Fibroblast of lung (primary cell): ENCODE measurements around the gene PLA2G2C.

Experiments used
- CTCF ChIP-seq, 2 donors: IDR thresholded peaks in 1 of 2; conservative IDR thresholded peaks in 1 of 2; 1 replicate in 1 of 2; 2 replicates in 1 of 2; pipeline ENCODE4 v1.5.1; 2011 to 2012; ENCODE audit warnings: low read length in 2 of 2, control low read depth in 1 of 2, inconsistent platforms in 1 of 2, low read depth in 1 of 2, mild to moderate bottlenecking in 1 of 2
- EZH2 ChIP-seq: IDR thresholded peaks from 2 replicates; pipeline ENCODE4 v1.5.1; 2012; ENCODE audit warnings: low read length, control low read depth, mild to moderate bottlenecking; ENCODE audit errors: missing control alignments

GRCh38 chr1:20147846-20148570, 38.3 kb downstream of the PLA2G2C start:
- TF ChIP-seq CTCF (conservative IDR thresholded peaks at IDR 0.05 in 1 of 2, IDR thresholded peaks at IDR 0.05 in 1 of 2; ENCODE audit: low read depth in 1 of 2, low read length in 2 of 2), result no peak
- TF ChIP-seq EZH2, result no peak
